NCI-H748 treated with DMSO at 0.1 percent for 48 hours (cell line): ENCODE measurements around the gene OR51V1.
"Not testable (repeated sequence)": the region's sequence is repeated elsewhere in the genome, so short reads cannot be mapped to it uniquely, and the experiment has no call there.

Source experiments
- DNase-seq: peaks from one replicate; lab custom pipeline; 2025; lab: John Stamatoyannopoulos, UW

Gene OR51V1

GRCh38 chr11:5164807-5165206 is 35.7 kb downstream of the OR51V1 start:
- not testable (repeated sequence) for DNase-seq

- DNase-seq, result not testable (repeated sequence)
Measured at GRCh38 chr11:5161045-5161444, 39.4 kb downstream of the OR51V1 start.

- DNase-seq, result not testable (repeated sequence)
Measured at GRCh38 chr11:5160217-5160616, 40.3 kb downstream of the OR51V1 start.

- no peak for DNase-seq
Measured at GRCh38 chr11:5159806-5160205, 40.7 kb downstream of the OR51V1 start.

GRCh38 chr11:5154657-5155056 is 45.8 kb downstream of the OR51V1 start, which contains the start of gene OR52A1:
TSS of gene OR52A1 (minus strand) at chr11:5154757. CDS start at chr11:5152369, 2,388 bp downstream.
- DNase-seq, result no peak

- DNase-seq, result no peak
Measured at GRCh38 chr11:5153574-5154431, 46.7 kb downstream of the OR51V1 start.

GRCh38 chr11:5151713-5152153 is 48.7 kb downstream of the OR51V1 start:
- no peak for DNase-seq
